DOHH2 (cell line): ENCODE measurements around the gene TDRD15.

Source experiments
- EZH2phosphoT487 ChIP-seq: fragments of 200-600 bp; sonication (generic); IDR thresholded peaks from 2 replicates; pipeline ENCODE4 v1.6.1; 2017; ENCODE audit warnings: borderline replicate concordance, mild to moderate bottlenecking, antibody characterized with exemption, low read length, moderate library complexity, mixed read lengths
- TF ChIP-seq, protein P1 (sequence below): fragments of 200-600 bp; sonication (generic); IDR thresholded peaks from one replicate; pipeline ENCODE4 v1.5.1; 2014; ENCODE audit warnings: antibody characterized with exemption, mild to moderate bottlenecking, low read depth, low read length; ENCODE audit not compliant: poor library complexity, severe bottlenecking

DNA sequence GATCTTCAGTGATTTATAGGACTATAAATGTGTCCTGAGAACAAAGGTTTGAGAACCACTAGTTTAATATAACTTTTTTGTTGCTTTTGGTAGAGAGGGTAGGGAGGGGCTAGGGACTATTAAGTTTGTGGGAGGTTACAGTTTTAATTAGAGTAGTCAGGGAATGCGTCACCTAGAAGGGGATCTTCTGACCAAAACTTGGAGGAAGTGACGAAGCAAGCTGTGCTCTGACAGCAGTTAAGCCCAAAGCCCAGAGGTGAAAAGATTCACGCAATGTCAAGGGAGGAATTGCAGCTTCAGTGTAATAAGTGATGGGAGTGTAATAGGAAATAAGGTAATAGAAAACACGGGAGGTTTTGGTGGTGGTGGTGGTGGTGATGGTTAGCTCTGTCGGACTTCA lies 8.1 kb downstream of the TDRD15 start:
- TF ChIP-seq, protein P1, sequence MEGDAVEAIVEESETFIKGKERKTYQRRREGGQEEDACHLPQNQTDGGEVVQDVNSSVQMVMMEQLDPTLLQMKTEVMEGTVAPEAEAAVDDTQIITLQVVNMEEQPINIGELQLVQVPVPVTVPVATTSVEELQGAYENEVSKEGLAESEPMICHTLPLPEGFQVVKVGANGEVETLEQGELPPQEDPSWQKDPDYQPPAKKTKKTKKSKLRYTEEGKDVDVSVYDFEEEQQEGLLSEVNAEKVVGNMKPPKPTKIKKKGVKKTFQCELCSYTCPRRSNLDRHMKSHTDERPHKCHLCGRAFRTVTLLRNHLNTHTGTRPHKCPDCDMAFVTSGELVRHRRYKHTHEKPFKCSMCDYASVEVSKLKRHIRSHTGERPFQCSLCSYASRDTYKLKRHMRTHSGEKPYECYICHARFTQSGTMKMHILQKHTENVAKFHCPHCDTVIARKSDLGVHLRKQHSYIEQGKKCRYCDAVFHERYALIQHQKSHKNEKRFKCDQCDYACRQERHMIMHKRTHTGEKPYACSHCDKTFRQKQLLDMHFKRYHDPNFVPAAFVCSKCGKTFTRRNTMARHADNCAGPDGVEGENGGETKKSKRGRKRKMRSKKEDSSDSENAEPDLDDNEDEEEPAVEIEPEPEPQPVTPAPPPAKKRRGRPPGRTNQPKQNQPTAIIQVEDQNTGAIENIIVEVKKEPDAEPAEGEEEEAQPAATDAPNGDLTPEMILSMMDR, result no peak
- TF ChIP-seq EZH2phosphoT487, result no peak
